Caco-2 (cell line): ENCODE results near the gene CCDC201. TPM values are rescaled to one million over a fixed set of nuclear protein-coding genes. Genes with fewer than 3 reads are reported as not detected.

Experiments
- BruUV-seq: library from RNA; stranded (reverse); fragments of 400-500 nt; replicated peaks from 2 replicates; lab custom pipeline; 2021; lab: Mats Ljungman, UMichigan
- CTCF ChIA-PET: fragments of 300-600 bp; sonication (Branson Sonifier 250); formaldehyde crosslinking; loops from one replicate; lab custom pipeline; 2022; ENCODE audit warnings: antibody characterized with exemption; lab: Charles Lee
- POLR2A ChIA-PET: fragments of 300-600 bp; sonication (Branson Sonifier 250); formaldehyde crosslinking; loops from one replicate; lab custom pipeline; 2022; ENCODE audit warnings: antibody characterized with exemption; lab: Charles Lee
- DNase-seq, 2 experiments: peaks; one replicate each; pipeline versions ENCODE4 v3.0.0 to v3.0.0-alpha.2; 2020 to 2022
- H3K27me3 ChIP-seq: replicated peaks from 2 replicates; pipeline ENCODE4 v1.6.0; 2011; ENCODE audit warnings: low read length; ENCODE audit not compliant: control insufficient read depth, insufficient read depth
- H3K36me3 ChIP-seq: 2 replicates; pipeline ENCODE4 v1.5.1; 2011; ENCODE audit warnings: low read length; ENCODE audit not compliant: control insufficient read depth, insufficient read depth
- H3K4me1 ChIP-seq: fragments of 250-450 bp; sonication (Bioruptor Pico); 2 replicates; pipeline ENCODE4 v1.5.1; 2020; ENCODE audit warnings: mild to moderate bottlenecking
- H3K4me3 ChIP-seq: 2 replicates; pipeline ENCODE4 v1.5.1; 2011; ENCODE audit warnings: low read depth, mild to moderate bottlenecking, control low read depth, low read length
- H3K9me3 ChIP-seq: fragments of 250-450 bp; sonication (Bioruptor Pico); 2 replicates; pipeline ENCODE4 v1.5.1; 2020; ENCODE audit warnings: mild to moderate bottlenecking, moderate library complexity
- H3K27ac Mint-ChIP-seq: one replicate; pipeline ENCODE4 v1.8.0; 2022; ENCODE audit warnings: mixed read lengths; ENCODE audit not compliant: unreplicated experiment
- H3K27me3 Mint-ChIP-seq: one replicate; pipeline ENCODE4 v1.8.0; 2022; ENCODE audit warnings: mixed read lengths; ENCODE audit not compliant: insufficient read depth, unreplicated experiment
- H3K36me3 Mint-ChIP-seq: one replicate; pipeline ENCODE4 v1.8.0; 2022; ENCODE audit warnings: mild to moderate bottlenecking, mixed read lengths; ENCODE audit not compliant: insufficient read depth, unreplicated experiment
- H3K4me1 Mint-ChIP-seq: one replicate; pipeline ENCODE4 v1.8.0; 2022; ENCODE audit warnings: low read depth, mixed read lengths; ENCODE audit not compliant: unreplicated experiment
- H3K4me3 Mint-ChIP-seq: one replicate; pipeline ENCODE4 v1.8.0; 2022; ENCODE audit warnings: mild to moderate bottlenecking, moderate library complexity, mixed read lengths; ENCODE audit not compliant: unreplicated experiment
- H3K9me3 Mint-ChIP-seq: one replicate; pipeline ENCODE4 v1.8.0; 2022; ENCODE audit warnings: mixed read lengths; ENCODE audit not compliant: unreplicated experiment
- intact Hi-C: fragments of 100-400 bp; cut with micrococcal nuclease; formaldehyde crosslinking; loops from one replicate; pipeline ENCODE4 v1.10.0; 2022; ENCODE audit not compliant: unreplicated experiment
- total RNA-seq: library from RNA; stranded (reverse); gene quantifications from 2 replicates; pipeline ENCODE4 v1.2.3, GENCODE V29; 2022
- TF ChIP-seq, protein P1 (sequence below), 2 experiments: fragments of 200-600 bp in 1 of 2; IDR thresholded peaks; 1 replicate in 1 of 2; 2 replicates in 1 of 2; pipeline versions ENCODE4 v1.5.1 to v1.8.0; 2011 to 2022; ENCODE audit warnings: antibody characterized with exemption in 1 of 2, control low read depth in 1 of 2, inconsistent platforms in 1 of 2, low read depth in 1 of 2, low read length in 1 of 2, mild to moderate bottlenecking in 1 of 2, moderate library complexity in 1 of 2; ENCODE audit not compliant: insufficient read depth in 1 of 2, severe bottlenecking in 1 of 2, unreplicated experiment in 1 of 2

Gene CCDC201
- total RNA-seq, 1 experiment from 2014 or later = not detected

DNA sequence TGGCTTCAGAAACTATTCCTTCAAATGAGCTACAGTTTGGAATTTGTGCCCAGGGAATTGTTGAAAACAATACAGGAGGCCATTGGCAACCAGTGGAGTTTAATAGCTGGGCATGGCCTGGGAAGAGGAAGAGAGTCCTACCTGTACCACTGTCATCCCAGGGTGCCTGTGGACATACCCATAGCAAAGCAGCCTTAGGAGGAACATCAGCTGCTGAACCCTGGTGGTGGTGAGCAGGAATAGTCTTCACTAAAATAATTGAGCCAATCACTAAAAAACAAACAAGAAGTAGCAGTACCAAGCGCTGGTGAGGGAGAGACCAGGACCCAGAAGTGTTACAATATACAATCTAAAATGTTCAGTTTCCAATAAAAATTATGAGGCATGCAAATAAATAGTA lies 29.9 kb upstream of the CCDC201 start:
- Mint-ChIP-seq H3K9me3 (no peaks in the 10 kb centered on the region), H3K27me3 (peaks cover 3% of the 10 kb centered on the region), H3K4me3 (no peak overlapping the region), H3K4me1 (no peaks in the 10 kb centered on the region), H3K36me3 (no peaks in the 10 kb centered on the region), H3K27ac (no peak overlapping the region)
- DNase-seq = no peak
- no TSS peak for BruUV-seq
- Histone ChIP-seq H3K27me3 (no peaks in the 10 kb centered on the region), H3K4me1 (no peaks in the 10 kb centered on the region), H3K9me3 (0 out of 2 replicates have a peak, but pooled peaks cover 7% of the 10 kb centered on the region), H3K4me3 (no peak overlapping the region), H3K36me3 (no peaks in the 10 kb centered on the region)
- ChIA-PET CTCF (no interaction called here), POLR2A (interaction anchor here (0.6 kb wide), 1 partner anchor 190 kb away, joined by 6 read pairs; no protein-coding TSS in a partner anchor)
- intact Hi-C loops = no loop called here
- TF ChIP-seq, protein P1, sequence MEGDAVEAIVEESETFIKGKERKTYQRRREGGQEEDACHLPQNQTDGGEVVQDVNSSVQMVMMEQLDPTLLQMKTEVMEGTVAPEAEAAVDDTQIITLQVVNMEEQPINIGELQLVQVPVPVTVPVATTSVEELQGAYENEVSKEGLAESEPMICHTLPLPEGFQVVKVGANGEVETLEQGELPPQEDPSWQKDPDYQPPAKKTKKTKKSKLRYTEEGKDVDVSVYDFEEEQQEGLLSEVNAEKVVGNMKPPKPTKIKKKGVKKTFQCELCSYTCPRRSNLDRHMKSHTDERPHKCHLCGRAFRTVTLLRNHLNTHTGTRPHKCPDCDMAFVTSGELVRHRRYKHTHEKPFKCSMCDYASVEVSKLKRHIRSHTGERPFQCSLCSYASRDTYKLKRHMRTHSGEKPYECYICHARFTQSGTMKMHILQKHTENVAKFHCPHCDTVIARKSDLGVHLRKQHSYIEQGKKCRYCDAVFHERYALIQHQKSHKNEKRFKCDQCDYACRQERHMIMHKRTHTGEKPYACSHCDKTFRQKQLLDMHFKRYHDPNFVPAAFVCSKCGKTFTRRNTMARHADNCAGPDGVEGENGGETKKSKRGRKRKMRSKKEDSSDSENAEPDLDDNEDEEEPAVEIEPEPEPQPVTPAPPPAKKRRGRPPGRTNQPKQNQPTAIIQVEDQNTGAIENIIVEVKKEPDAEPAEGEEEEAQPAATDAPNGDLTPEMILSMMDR (IDR thresholded peaks at IDR 0.05; ENCODE audit: insufficient read depth in 1 of 2, low read depth in 1 of 2, low read length in 1 of 2, severe bottlenecking in 1 of 2, unreplicated experiment in 1 of 2) = no peak

DNA sequence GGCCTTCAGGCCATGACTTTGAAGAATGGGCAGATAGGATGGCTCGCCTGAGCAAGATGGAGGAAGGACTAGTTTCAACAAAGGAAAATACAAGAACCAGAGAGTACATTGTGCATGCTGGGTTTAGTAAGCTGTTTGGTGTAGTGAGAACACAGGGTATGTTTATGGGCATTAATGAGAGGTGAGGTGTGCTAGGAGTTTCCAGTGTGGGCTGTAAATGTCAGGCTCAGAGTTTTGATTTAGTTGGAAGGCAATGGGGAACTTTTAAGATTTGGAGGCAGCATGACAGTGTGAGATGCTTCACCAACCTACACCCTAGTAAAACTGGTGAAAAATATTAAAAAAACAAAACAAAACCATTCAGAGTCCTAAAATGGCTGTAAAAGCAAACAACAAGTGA lies 28.7 kb upstream of the CCDC201 start:
- Histone ChIP-seq H3K36me3 (no peaks in the 10 kb centered on the region), H3K4me3 (no peak overlapping the region), H3K27me3 (no peaks in the 10 kb centered on the region), H3K4me1 (no peaks in the 10 kb centered on the region), H3K9me3 (0 out of 2 replicates have a peak, but pooled peaks cover 7% of the 10 kb centered on the region)
- TF ChIP-seq, protein P1 (IDR thresholded peaks at IDR 0.05; ENCODE audit: insufficient read depth in 1 of 2, low read depth in 1 of 2, low read length in 1 of 2, severe bottlenecking in 1 of 2, unreplicated experiment in 1 of 2) = no peak
- Mint-ChIP-seq H3K9me3 (no peaks in the 10 kb centered on the region), H3K4me3 (no peak overlapping the region), H3K27ac (no peak overlapping the region), H3K36me3 (no peaks in the 10 kb centered on the region), H3K4me1 (no peaks in the 10 kb centered on the region), H3K27me3 (no peaks in the 10 kb centered on the region)
- intact Hi-C loops = no loop called here
- CTCF ChIA-PET = no interaction called here
- BruUV-seq = no TSS peak
- DNase-seq = no peak
- POLR2A ChIA-PET = no interaction called here

DNA sequence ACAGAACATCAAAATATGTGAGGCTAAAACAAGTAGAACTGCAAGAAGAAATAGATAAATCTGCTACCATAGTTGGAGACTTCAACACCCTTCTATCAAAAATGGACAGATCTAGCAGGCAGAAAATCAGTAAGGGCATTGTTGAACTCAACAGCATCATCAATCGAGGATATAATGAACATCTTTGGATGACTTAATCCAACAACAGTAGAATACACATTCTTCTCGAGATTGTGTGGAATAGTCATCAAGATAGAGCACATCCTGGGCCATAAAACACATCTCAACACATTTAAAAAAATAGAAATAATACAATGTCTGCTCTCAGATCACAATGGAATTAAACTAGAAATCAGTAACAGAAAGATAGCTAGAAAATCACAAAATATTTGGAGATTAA lies 25.3 kb upstream of the CCDC201 start:
- POLR2A ChIA-PET = no interaction called here
- Histone ChIP-seq H3K36me3 (no peaks in the 10 kb centered on the region), H3K4me1 (no peaks in the 10 kb centered on the region), H3K27me3 (no peaks in the 10 kb centered on the region), H3K9me3 (no peaks in the 10 kb centered on the region), H3K4me3 (no peak overlapping the region)
- Mint-ChIP-seq H3K27ac (no peak overlapping the region), H3K4me3 (no peak overlapping the region), H3K36me3 (no peaks in the 10 kb centered on the region), H3K9me3 (no peaks in the 10 kb centered on the region), H3K4me1 (no peaks in the 10 kb centered on the region), H3K27me3 (peaks cover 11% of the 10 kb centered on the region)
- intact Hi-C loops = no loop called here
- no peak for DNase-seq
- no TSS peak for BruUV-seq
- CTCF ChIA-PET = no interaction called here
- TF ChIP-seq, protein P1 (IDR thresholded peaks at IDR 0.05; ENCODE audit: insufficient read depth in 1 of 2, low read depth in 1 of 2, low read length in 1 of 2, severe bottlenecking in 1 of 2, unreplicated experiment in 1 of 2) = no peak
